Neural crest cell (in vitro differentiated cells): ENCODE data around the gene CYB561. TPM values are rescaled to one million over a fixed set of nuclear protein-coding genes. Genes with fewer than 3 reads are reported as not detected.

Experiments
- DNase-seq: peaks from one replicate; pipeline ENCODE4 v3.0.0; 2021; ENCODE audit warnings: low read depth, mixed read lengths, low spot score
- H3K27ac Mint-ChIP-seq: one replicate; pipeline ENCODE4 v1.8.0; 2021; ENCODE audit warnings: mild to moderate bottlenecking, mixed read lengths; ENCODE audit not compliant: unreplicated experiment
- H3K27me3 Mint-ChIP-seq: 2 replicates; pipeline ENCODE4 v1.8.0; 2021; ENCODE audit warnings: low read depth, mild to moderate bottlenecking, mixed read lengths
- H3K36me3 Mint-ChIP-seq: 2 replicates; pipeline ENCODE4 v1.8.0; 2021; ENCODE audit warnings: low read depth, mild to moderate bottlenecking, mixed read lengths
- H3K4me1 Mint-ChIP-seq: 2 replicates; pipeline ENCODE4 v1.8.0; 2021; ENCODE audit warnings: mixed read lengths
- H3K4me3 Mint-ChIP-seq: one replicate; pipeline ENCODE4 v1.8.0; 2021; ENCODE audit warnings: mild to moderate bottlenecking, mixed read lengths
- H3K9me3 Mint-ChIP-seq: 2 replicates; pipeline ENCODE4 v1.8.0; 2021; ENCODE audit warnings: mixed read lengths
- total RNA-seq: library from RNA; stranded (reverse); gene quantifications from 2 replicates; pipeline ENCODE4 v1.2.1, GENCODE V29; 2021
- TF ChIP-seq, protein P1 (sequence below): fragments of 200-600 bp; sonication (generic); conservative IDR thresholded peaks from 2 replicates; pipeline ENCODE4 v1.5.0; 2021; ENCODE audit warnings: antibody characterized with exemption, mild to moderate bottlenecking

The CYB561 gene
- total RNA-seq, 1 donor from 2014 or later = 12.2 TPM

DNA sequence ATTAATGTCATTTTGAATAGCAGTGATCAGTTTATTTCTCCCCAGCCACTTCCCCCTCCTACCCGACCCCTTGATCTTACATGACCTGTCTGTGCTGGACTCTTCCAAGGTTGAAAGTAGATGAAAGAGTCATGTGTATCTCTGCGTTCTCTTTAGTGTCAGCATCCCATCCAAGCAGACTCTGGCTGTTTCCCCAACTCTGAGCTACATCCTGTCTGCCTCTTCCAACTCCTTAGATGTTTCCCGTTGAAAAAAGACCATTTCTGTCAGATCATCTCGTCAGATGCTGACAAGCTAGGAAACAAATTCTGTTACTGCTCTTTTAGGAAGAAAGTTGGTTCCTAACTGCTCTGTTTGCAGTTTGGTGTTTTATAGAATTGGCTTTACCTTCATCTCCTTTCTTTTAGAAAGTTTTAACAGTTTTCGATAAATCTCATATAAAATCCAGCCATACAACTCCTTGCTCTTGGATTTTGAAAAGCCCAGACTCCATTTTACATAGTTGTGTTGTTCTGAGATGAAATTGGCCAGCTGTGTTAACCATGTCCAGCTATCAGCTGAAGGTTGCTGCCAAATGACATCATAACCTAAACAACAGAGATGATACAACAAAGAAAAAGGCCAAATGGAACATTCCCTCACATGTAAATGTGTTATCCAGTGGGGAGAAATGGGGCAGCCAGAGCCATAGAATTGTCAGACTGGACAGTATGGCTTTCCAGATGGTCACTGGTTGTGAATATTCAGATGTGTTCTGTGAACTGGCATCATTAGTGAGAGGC lies 43.5 kb downstream of the CYB561 start:
- peaks cover 4% of the 10 kb centered on the region for H3K4me1 Mint-ChIP-seq
- H3K9me3 Mint-ChIP-seq = no peaks in the 10 kb centered on the region
- H3K27me3 Mint-ChIP-seq = no peaks in the 10 kb centered on the region
- no peak overlapping the region for H3K27ac Mint-ChIP-seq
- TF ChIP-seq, protein P1, sequence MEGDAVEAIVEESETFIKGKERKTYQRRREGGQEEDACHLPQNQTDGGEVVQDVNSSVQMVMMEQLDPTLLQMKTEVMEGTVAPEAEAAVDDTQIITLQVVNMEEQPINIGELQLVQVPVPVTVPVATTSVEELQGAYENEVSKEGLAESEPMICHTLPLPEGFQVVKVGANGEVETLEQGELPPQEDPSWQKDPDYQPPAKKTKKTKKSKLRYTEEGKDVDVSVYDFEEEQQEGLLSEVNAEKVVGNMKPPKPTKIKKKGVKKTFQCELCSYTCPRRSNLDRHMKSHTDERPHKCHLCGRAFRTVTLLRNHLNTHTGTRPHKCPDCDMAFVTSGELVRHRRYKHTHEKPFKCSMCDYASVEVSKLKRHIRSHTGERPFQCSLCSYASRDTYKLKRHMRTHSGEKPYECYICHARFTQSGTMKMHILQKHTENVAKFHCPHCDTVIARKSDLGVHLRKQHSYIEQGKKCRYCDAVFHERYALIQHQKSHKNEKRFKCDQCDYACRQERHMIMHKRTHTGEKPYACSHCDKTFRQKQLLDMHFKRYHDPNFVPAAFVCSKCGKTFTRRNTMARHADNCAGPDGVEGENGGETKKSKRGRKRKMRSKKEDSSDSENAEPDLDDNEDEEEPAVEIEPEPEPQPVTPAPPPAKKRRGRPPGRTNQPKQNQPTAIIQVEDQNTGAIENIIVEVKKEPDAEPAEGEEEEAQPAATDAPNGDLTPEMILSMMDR = no peak
- DNase-seq = no peak
- H3K36me3 Mint-ChIP-seq = peaks cover 6% of the 10 kb centered on the region
- H3K4me3 Mint-ChIP-seq = no peak overlapping the region

DNA sequence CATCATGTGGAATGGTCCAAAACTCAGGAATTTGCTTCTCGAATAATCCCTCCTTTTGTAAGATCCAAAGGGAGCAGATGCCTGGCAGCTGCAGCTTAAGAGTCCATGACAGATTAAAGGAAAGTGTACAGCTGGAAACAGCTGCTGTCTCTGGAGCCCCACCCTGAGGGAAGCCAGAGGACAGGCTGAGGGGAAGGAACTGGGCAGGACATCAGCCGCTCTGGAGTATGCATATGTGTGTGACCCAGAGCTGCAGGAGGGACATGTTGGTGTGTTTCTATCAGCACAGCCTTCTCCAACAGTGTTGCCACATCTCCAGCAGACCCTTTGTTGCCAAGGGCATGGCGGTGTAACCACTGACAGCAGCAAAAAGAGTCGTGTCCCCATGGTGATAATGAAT lies 46.2 kb downstream of the CYB561 start:
- Mint-ChIP-seq H3K36me3 (peaks cover 8% of the 10 kb centered on the region), H3K27ac (peak overlapping the region; percentile 24), H3K27me3 (no peaks in the 10 kb centered on the region), H3K4me1 (peaks cover 4% of the 10 kb centered on the region), H3K4me3 (no peak overlapping the region), H3K9me3 (no peaks in the 10 kb centered on the region)
- TF ChIP-seq, protein P1 = no peak
- DNase-seq = no peak

DNA sequence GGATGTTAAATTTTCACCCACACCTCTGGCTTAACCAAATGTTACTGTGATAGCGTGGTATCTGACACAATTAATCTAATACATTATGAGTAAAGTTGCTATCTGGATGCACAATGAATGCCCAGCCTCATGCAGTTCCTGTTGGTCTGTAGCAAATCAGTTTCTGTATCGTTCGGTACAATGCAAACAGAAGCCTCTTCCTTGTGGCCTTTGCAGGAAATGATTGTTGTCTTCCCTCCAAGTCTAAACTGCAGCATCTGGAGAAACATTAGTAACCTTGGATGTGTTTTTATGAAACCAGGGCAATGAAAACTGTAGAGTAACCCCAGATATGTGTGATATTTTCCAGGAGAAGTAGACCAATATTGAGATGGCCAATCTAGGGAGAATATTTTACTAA lies 46.8 kb downstream of the CYB561 start:
- TF ChIP-seq, protein P1 = no peak
- Mint-ChIP-seq H3K9me3 (no peaks in the 10 kb centered on the region), H3K36me3 (peaks cover 14% of the 10 kb centered on the region), H3K4me3 (no peak overlapping the region), H3K27ac (no peak overlapping the region), H3K27me3 (no peaks in the 10 kb centered on the region), H3K4me1 (peaks cover 4% of the 10 kb centered on the region)
- DNase-seq = no peak

DNA sequence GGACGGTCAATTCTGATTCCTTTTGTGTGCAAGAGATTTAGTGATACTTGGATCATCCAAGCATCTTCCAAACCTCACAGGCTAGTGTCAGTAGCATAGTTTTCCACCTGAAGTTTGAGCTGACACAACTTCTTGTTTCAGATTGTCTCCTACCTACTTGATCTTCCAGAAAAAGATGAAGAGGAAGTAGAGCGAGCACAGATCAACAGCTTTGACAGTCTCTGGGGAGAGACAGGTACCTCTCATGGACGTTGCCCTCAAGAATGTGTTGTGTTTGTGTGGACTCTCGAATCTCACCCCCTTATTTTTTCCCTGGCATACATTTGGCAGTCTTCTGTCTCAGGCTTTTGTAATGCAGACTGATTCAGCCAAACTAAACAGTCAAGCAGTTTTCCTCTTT lies 47.4 kb downstream of the CYB561 start:
- Mint-ChIP-seq H3K27me3 (no peaks in the 10 kb centered on the region), H3K4me3 (no peak overlapping the region), H3K9me3 (no peaks in the 10 kb centered on the region), H3K4me1 (peaks cover 4% of the 10 kb centered on the region), H3K36me3 (peaks cover 18% of the 10 kb centered on the region), H3K27ac (no peak overlapping the region)
- DNase-seq = no peak
- TF ChIP-seq, protein P1 = no peak

DNA sequence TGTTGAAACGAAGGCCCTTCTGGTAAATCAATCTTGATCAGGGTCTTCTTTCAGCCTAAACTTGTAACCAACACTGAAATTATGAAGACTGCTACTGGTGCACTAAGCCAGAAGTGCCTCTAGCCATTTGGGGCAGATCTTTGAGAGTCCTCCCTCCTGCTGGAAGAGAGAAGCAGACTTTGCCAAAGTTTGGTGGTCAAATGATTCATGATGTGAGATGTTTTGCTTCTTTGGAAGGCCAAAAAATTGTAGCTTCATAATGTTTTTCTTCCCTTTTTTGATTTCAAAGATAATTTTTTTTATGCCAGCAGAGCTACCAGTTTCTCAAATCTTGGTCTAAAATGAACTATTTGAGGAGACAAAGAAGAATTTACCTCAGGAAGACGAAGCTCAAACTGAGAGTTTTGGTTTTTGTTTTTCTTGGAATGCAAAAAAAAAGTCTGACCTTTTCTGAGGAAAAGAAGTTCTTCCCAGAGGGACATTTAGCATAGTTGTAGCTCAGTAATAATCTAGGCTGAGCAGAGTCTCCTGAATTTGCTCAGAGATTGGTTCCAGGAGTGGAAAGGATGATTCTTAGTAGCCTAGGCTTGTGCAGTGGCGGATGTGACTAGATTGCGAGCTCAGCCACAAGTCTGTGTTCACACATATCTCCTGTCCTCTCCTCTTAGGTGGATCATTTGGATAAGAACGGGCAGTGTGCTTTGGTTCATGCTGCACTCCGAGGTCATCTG lies 50.9 kb downstream of the CYB561 start:
- H3K9me3 Mint-ChIP-seq = no peaks in the 10 kb centered on the region
- TF ChIP-seq, protein P1 = no peak
- no peak for DNase-seq
- peaks cover 22% of the 10 kb centered on the region for H3K36me3 Mint-ChIP-seq
- peaks cover 4% of the 10 kb centered on the region for H3K4me1 Mint-ChIP-seq
- H3K4me3 Mint-ChIP-seq = no peak overlapping the region
- no peak overlapping the region for H3K27ac Mint-ChIP-seq
- no peaks in the 10 kb centered on the region for H3K27me3 Mint-ChIP-seq
